Gastroesophageal sphincter (tissue), 4 donors: ENCODE measurements around the gene YOD1. TPM values are rescaled to one million over a fixed set of nuclear protein-coding genes. Genes with fewer than 3 reads are reported as not detected.

Experiments used
- ATAC-seq: fragments of 150-250 bp; one replicate; pipeline ENCODE4 v1.9.1; 2016; ENCODE audit warnings: mild to moderate bottlenecking, moderate library complexity
- H3K27ac ChIP-seq, 4 donors: fragments of 200-600 bp; sonication (generic) in 3 of 4; 1 replicate in 3 of 4; 2 replicates in 1 of 4; pipeline ENCODE4 v1.5.1; 2016 to 2019
- H3K27me3 ChIP-seq: fragments of 200-600 bp; sonication (generic); one replicate; pipeline ENCODE4 v1.5.1; 2019
- H3K36me3 ChIP-seq, 2 donors: fragments of 200-600 bp; sonication (generic); one replicate each; pipeline ENCODE4 v1.5.1; 2019; ENCODE audit warnings: control low read depth in 1 of 2
- H3K4me1 ChIP-seq, 3 donors: fragments of 200-600 bp; sonication (generic); 1 replicate in 2 of 3; 2 replicates in 1 of 3; pipeline ENCODE4 v1.5.1; 2016 to 2019; ENCODE audit warnings: control low read depth in 2 of 3
- H3K4me3 ChIP-seq, 2 donors: fragments of 200-600 bp; sonication (generic); one replicate each; pipeline ENCODE4 v1.5.1; 2019; ENCODE audit warnings: mild to moderate bottlenecking in 1 of 2, moderate library complexity in 1 of 2
- H3K9me3 ChIP-seq, 3 donors: fragments of 200-600 bp; sonication (generic); one replicate each; pipeline ENCODE4 v1.5.1; 2017 to 2019; ENCODE audit warnings: control low read depth in 2 of 3
- EP300 ChIP-seq: sonication (generic); formaldehyde crosslinking; IDR thresholded peaks from one replicate; pipeline ENCODE4 v1.6.1; 2017; ENCODE audit warnings: antibody characterized with exemption, mild to moderate bottlenecking
- POLR2A ChIP-seq, 2 donors: fragments of 450-650 bp; IDR thresholded peaks; one replicate each; pipeline ENCODE4 v1.6.1; 2017; ENCODE audit warnings: antibody characterized with exemption in 2 of 2, mild to moderate bottlenecking in 2 of 2, moderate library complexity in 1 of 2
- POLR2AphosphoS5 ChIP-seq: sonication (generic); formaldehyde crosslinking; IDR thresholded peaks from one replicate; pipeline ENCODE4 v1.6.1; 2017; ENCODE audit warnings: antibody characterized with exemption
- WGBS, 2 donors: methylation state at CpG; one replicate each; pipeline ENCODE4 v1.1.5; 2018; ENCODE audit warnings: low coverage in 1 of 2; 5-methylcytosine and 5-hydroxymethylcytosine counted together
- total RNA-seq, 4 donors: library from RNA; depleted of rRNA; stranded (reverse); fragments of >200 nt; gene quantifications; one replicate each; pipeline ENCODE4 v1.1.0, GENCODE V29; 2016
- TF ChIP-seq, protein P1 (sequence below), 4 experiments: fragments of 200-600 bp in 2 of 4; fragments of 450-650 bp in 2 of 4; sonication (generic) in 1 of 4; IDR thresholded peaks; one replicate each; pipeline ENCODE4 v1.5.1; 2017 to 2019; ENCODE audit warnings: antibody characterized with exemption in 4 of 4, mild to moderate bottlenecking in 2 of 4, moderate library complexity in 2 of 4

The YOD1 gene
- total RNA-seq = 10 to 100 TPM in 1 of 4 donors, 1 to 10 TPM in 3; 6.9 to 11.7 (median 8.8) TPM

DNA sequence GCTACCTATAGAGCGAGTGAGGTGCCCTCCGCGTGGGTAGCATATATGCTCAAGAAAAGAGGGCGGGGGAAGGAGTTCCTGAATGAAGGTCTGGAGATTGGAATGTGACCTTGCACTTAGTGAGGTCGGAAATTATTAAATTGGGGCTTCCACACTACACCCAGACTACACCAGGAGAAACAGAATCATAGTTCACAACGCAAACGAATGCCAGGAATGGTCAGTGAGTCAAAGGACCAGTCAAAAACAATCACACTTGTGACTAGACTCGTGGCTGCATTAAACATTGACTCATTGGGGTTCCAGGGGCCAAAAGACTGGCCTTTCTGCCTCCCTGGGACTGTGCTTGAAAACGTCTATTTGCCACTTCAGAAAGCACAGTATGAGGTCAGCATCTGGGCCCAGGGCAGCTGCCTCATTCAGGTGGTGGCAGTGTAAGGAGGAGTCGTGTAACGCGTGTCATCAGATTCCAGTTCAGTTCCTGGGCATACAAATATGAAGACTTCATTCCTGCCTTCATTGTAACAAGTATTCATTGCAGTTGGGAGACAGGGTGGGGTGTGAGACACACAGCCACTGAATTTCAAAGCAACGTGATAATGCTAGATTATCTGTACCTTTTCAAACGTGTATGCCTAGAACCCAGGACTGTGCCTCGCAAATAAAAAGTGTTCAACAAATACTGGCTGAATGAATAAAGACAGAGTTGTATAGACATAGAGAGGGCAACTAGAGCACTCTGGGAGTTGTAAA lies at the start of gene YOD1:
YOD1 (minus strand) TSS at position 18 of the 753 bp plus-strand sequence. CDS start 178 bp downstream, outside the sequence.
- TF ChIP-seq POLR2AphosphoS5 (no peak), POLR2A (IDR thresholded peaks at IDR 0.05) (no peak), EP300 (no peak)
- TF ChIP-seq, protein P1, sequence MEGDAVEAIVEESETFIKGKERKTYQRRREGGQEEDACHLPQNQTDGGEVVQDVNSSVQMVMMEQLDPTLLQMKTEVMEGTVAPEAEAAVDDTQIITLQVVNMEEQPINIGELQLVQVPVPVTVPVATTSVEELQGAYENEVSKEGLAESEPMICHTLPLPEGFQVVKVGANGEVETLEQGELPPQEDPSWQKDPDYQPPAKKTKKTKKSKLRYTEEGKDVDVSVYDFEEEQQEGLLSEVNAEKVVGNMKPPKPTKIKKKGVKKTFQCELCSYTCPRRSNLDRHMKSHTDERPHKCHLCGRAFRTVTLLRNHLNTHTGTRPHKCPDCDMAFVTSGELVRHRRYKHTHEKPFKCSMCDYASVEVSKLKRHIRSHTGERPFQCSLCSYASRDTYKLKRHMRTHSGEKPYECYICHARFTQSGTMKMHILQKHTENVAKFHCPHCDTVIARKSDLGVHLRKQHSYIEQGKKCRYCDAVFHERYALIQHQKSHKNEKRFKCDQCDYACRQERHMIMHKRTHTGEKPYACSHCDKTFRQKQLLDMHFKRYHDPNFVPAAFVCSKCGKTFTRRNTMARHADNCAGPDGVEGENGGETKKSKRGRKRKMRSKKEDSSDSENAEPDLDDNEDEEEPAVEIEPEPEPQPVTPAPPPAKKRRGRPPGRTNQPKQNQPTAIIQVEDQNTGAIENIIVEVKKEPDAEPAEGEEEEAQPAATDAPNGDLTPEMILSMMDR (IDR thresholded peaks at IDR 0.05) = no peak
- peak within 1 kb of the TSS; percentile 83 to 94 (median 88) for H3K27ac ChIP-seq
- H3K4me3 ChIP-seq = peak within 1 kb of the TSS; percentile 86 to 100
- H3K9me3 ChIP-seq = no peaks in the 10 kb centered on the region
- H3K36me3 ChIP-seq = peaks cover 0 to 22% of the 10 kb centered on the region in 2 donors
- 36 to 59% methylated on average over 6 to 15 of the region's 15 CpGs for WGBS, 2 donors
- H3K27me3 ChIP-seq = no peaks in the 10 kb centered on the region
- H3K4me1 ChIP-seq = peaks cover 0 to 63% (median 14%) of the 10 kb centered on the region in 3 donors
- no peak for ATAC-seq

DNA sequence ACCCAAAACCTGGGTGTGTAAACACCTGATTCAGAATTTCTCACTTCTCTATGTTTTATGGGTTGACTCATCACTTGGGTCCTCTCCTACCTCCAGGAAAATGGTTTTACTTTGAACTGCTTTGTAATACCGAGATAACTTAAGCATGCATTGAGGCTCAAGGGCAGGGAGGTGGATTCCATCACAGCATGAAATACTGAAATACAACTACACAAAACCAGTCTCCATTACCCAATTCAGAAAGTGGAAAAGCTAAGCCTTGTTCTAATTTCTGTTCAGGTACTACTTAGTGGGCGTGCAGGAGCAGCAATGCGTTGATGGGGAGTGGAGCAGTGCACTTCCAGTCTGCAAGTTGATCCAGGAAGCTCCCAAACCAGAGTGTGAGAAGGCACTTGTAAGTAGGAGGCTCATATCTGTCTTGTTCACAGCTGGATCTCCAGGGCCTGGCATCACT lies 46.9 kb upstream of the YOD1 start:
- TF ChIP-seq POLR2AphosphoS5 (no peak), EP300 (no peak), POLR2A (IDR thresholded peaks at IDR 0.05) (no peak)
- TF ChIP-seq, protein P1 (IDR thresholded peaks at IDR 0.05) = no peak
- WGBS, 2 donors = 95 to 100% methylated on average over 1 to 3 of the region's 3 CpGs
- Histone ChIP-seq H3K36me3 (no peaks in the 10 kb centered on the region), H3K4me3 (no peak overlapping the region), H3K27me3 (peaks cover 8% of the 10 kb centered on the region), H3K4me1 (no peaks in the 10 kb centered on the region), H3K27ac (no peak overlapping the region), H3K9me3 (no peaks in the 10 kb centered on the region)
- no peak for ATAC-seq

DNA sequence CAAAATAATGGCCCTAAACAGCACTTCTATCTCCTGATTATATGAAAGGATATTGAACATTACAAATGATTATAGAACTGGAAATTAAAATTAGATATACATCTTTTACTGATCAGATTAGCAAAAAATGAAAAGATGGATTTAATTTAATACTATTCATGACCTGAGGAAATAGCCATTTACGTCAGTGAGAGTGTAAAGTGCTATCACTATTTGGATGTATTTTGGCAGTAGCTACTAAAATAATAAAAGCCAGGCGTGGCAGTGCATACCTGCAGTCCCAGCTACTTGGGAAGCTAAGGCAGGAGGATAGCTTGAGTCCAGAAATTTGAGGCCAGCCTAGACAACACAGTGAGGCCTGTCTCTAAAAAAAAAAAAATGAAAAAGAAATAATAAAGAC lies 42.9 kb upstream of the YOD1 start:
- H3K36me3 ChIP-seq = no peaks in the 10 kb centered on the region
- peaks cover 8% of the 10 kb centered on the region for H3K27me3 ChIP-seq
- H3K9me3 ChIP-seq = no peaks in the 10 kb centered on the region
- no peak overlapping the region for H3K4me3 ChIP-seq
- TF ChIP-seq POLR2A (IDR thresholded peaks at IDR 0.05) = no peak
- TF ChIP-seq EP300 = no peak
- TF ChIP-seq, protein P1 (IDR thresholded peaks at IDR 0.05) = no peak
- no peak for TF ChIP-seq POLR2AphosphoS5
- no peaks in the 10 kb centered on the region for H3K4me1 ChIP-seq
- no peak for ATAC-seq
- H3K27ac ChIP-seq = no peak overlapping the region
- 40 to 53% methylated on average over 2 of the region's 2 CpGs for WGBS, 2 donors

DNA sequence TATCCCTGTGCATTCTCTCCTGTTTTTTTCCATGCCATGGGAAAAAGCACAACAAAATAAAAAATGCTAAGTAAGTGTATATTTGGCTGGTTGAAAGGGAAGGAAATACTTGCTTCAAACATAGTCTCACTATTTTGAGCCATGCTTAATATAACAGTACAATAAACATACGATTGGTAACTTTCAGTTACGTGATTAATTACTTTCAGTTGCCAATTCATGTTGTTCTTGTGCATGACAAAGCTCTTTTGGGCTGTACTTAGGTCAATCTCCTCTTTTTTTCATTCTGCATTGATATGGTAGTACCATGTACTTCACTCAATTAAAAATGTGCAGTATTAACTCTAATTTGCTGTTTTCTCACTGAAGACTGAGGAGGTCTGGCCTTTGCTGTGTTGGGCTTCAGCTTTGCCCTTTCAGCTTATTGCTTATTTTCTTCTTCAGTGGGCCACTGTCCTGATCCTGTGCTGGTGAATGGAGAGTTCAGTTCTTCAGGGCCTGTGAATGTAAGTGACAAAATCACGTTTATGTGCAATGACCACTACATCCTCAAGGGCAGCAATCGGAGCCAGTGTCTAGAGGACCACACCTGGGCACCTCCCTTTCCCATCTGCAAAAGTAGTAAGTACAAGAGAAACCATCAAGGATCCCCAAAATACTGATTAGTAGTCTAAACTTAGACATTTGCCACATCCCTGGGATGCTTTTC lies 40.3 kb upstream of the YOD1 start:
- no peaks in the 10 kb centered on the region for H3K9me3 ChIP-seq
- ATAC-seq = no peak
- H3K36me3 ChIP-seq = no peaks in the 10 kb centered on the region
- H3K27me3 ChIP-seq = no peaks in the 10 kb centered on the region
- TF ChIP-seq, protein P1 (IDR thresholded peaks at IDR 0.05) = no peak
- TF ChIP-seq EP300 (no peak), POLR2AphosphoS5 (no peak), POLR2A (IDR thresholded peaks at IDR 0.05) (no peak)
- no peak overlapping the region for H3K27ac ChIP-seq
- no peaks in the 10 kb centered on the region for H3K4me1 ChIP-seq
- 77 to 82% methylated on average over 2 of the region's 4 CpGs for WGBS, 2 donors
- H3K4me3 ChIP-seq = no peak overlapping the region
